Loucy (cell line): ENCODE data around the gene CYFIP1.

ENCODE experiments used
- H2AFZ ChIP-seq: fragments of 200-600 bp; sonication (generic); 2 replicates; pipeline ENCODE4 v1.6.0; 2016; ENCODE audit warnings: antibody characterized with exemption, mild to moderate bottlenecking, low read length, moderate library complexity
- H3F3A ChIP-seq: fragments of 200-600 bp; 2 replicates; pipeline ENCODE4 v1.6.0; 2016; ENCODE audit warnings: antibody characterized with exemption, low read depth, mild to moderate bottlenecking
- H3K27me3 ChIP-seq: fragments of 200-600 bp; sonication (generic); 2 replicates; pipeline ENCODE4 v1.6.1; 2014; ENCODE audit warnings: low read length, mild to moderate bottlenecking; ENCODE audit not compliant: insufficient read depth, poor library complexity, severe bottlenecking
- H3K36me3 ChIP-seq: fragments of 200-600 bp; sonication (generic); 2 replicates; pipeline ENCODE4 v1.6.1; 2016; ENCODE audit warnings: low read length; ENCODE audit not compliant: insufficient read depth
- H3K4me1 ChIP-seq: fragments of 200-600 bp; sonication (generic); 2 replicates; pipeline ENCODE4 v1.5.1; 2014; ENCODE audit warnings: low read length, mild to moderate bottlenecking; ENCODE audit not compliant: insufficient read depth, poor library complexity, severe bottlenecking
- H3K4me2 ChIP-seq: fragments of 200-600 bp; sonication (generic); 2 replicates; pipeline ENCODE4 v1.6.0; 2014; ENCODE audit warnings: antibody characterized with exemption, low read length, low read depth, mild to moderate bottlenecking; ENCODE audit not compliant: poor library complexity, severe bottlenecking
- H3K4me3 ChIP-seq: fragments of 200-600 bp; sonication (generic); 2 replicates; pipeline ENCODE4 v1.5.1; 2014; ENCODE audit warnings: low read length, mild to moderate bottlenecking, mixed read lengths; ENCODE audit not compliant: poor library complexity, severe bottlenecking
- H3K79me2 ChIP-seq: fragments of 200-600 bp; sonication (generic); 2 replicates; pipeline ENCODE4 v1.6.1; 2014; ENCODE audit warnings: low read length; ENCODE audit not compliant: insufficient read depth
- H3K9ac ChIP-seq: fragments of 200-600 bp; sonication (generic); 2 replicates; pipeline ENCODE4 v1.6.0; 2014; ENCODE audit warnings: mild to moderate bottlenecking, low read depth, low read length, moderate library complexity; ENCODE audit not compliant: poor library complexity, severe bottlenecking
- H3K9me2 ChIP-seq: fragments of 200-600 bp; sonication (generic); replicated peaks from 2 replicates; pipeline ENCODE4 v1.6.1; 2016; ENCODE audit warnings: low read depth, low read length, mixed read lengths
- H3K9me3 ChIP-seq: fragments of 200-600 bp; sonication (generic); 2 replicates; pipeline ENCODE4 v1.6.1; 2014; ENCODE audit warnings: mild to moderate bottlenecking, antibody characterized with exemption, low read length, low read depth; ENCODE audit not compliant: insufficient read depth
- H4K20me1 ChIP-seq: fragments of 200-600 bp; sonication (generic); 2 replicates; pipeline ENCODE4 v1.6.0; 2014; ENCODE audit warnings: antibody characterized with exemption, low read length, mild to moderate bottlenecking; ENCODE audit not compliant: insufficient read depth, poor library complexity, severe bottlenecking
- EZH2phosphoT487 ChIP-seq: fragments of 200-600 bp; IDR thresholded peaks from 2 replicates; pipeline ENCODE4 v1.6.1; 2018; ENCODE audit warnings: antibody characterized with exemption, mild to moderate bottlenecking, moderate library complexity, borderline replicate concordance
- TF ChIP-seq, protein P1 (sequence below): fragments of 200-600 bp; sonication (generic); conservative IDR thresholded peaks from 2 replicates; pipeline ENCODE4 v1.5.1; 2014; ENCODE audit warnings: mild to moderate bottlenecking, antibody characterized with exemption, low read length

Gene CYFIP1

GRCh38 chr15:22819651-22820050 lies 160.5 kb downstream of the CYFIP1 start:
- Histone ChIP-seq H3K4me2 (no peak overlapping the region), H3K27me3 (no peaks in the 10 kb centered on the region), H3K79me2 (no peaks in the 10 kb centered on the region), H3K9me2 (no peaks in the 10 kb centered on the region), H3K4me1 (no peaks in the 10 kb centered on the region), H3K36me3 (peaks cover 34% of the 10 kb centered on the region; the same call in 1 of the 2 replicates), H2AFZ (no peak overlapping the region), H3K9ac (no peak overlapping the region), H3F3A (no peaks in the 10 kb centered on the region), H3K4me3 (no peak overlapping the region), H4K20me1 (no peaks in the 10 kb centered on the region), H3K9me3 (no peaks in the 10 kb centered on the region)
- no peak for TF ChIP-seq EZH2phosphoT487
- TF ChIP-seq, protein P1, sequence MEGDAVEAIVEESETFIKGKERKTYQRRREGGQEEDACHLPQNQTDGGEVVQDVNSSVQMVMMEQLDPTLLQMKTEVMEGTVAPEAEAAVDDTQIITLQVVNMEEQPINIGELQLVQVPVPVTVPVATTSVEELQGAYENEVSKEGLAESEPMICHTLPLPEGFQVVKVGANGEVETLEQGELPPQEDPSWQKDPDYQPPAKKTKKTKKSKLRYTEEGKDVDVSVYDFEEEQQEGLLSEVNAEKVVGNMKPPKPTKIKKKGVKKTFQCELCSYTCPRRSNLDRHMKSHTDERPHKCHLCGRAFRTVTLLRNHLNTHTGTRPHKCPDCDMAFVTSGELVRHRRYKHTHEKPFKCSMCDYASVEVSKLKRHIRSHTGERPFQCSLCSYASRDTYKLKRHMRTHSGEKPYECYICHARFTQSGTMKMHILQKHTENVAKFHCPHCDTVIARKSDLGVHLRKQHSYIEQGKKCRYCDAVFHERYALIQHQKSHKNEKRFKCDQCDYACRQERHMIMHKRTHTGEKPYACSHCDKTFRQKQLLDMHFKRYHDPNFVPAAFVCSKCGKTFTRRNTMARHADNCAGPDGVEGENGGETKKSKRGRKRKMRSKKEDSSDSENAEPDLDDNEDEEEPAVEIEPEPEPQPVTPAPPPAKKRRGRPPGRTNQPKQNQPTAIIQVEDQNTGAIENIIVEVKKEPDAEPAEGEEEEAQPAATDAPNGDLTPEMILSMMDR, result no peak
